KMS-11 (cell line): ENCODE measurements around the gene CHST10.

Source experiments
- H2AFZ ChIP-seq: fragments of 200-600 bp; sonication (generic); 2 replicates; pipeline ENCODE4 v1.6.1; 2016; ENCODE audit warnings: antibody characterized with exemption, mixed run types, low read depth
- H3K27ac ChIP-seq: fragments of 200-600 bp; sonication (generic); 2 replicates; pipeline ENCODE4 v1.6.1; 2016; ENCODE audit warnings: mild to moderate bottlenecking, mixed run types
- H3K27me3 ChIP-seq: fragments of 200-600 bp; sonication (generic); 2 replicates; pipeline ENCODE4 v1.6.1; 2017; ENCODE audit warnings: mild to moderate bottlenecking, low read depth, mixed run types, moderate library complexity; ENCODE audit not compliant: insufficient read depth
- H3K36me3 ChIP-seq: fragments of 200-600 bp; sonication (generic); 2 replicates; pipeline ENCODE4 v1.6.1; 2017; ENCODE audit warnings: mild to moderate bottlenecking, mixed run types; ENCODE audit not compliant: insufficient read depth
- H3K4me1 ChIP-seq: fragments of 200-600 bp; sonication (generic); 2 replicates; pipeline ENCODE4 v1.6.1; 2016; ENCODE audit warnings: mild to moderate bottlenecking, low read depth, mixed run types; ENCODE audit not compliant: poor library complexity, severe bottlenecking
- H3K4me2 ChIP-seq: fragments of 200-600 bp; sonication (generic); 2 replicates; pipeline ENCODE4 v1.7.0; 2016; ENCODE audit warnings: mild to moderate bottlenecking, mixed run types
- H3K4me3 ChIP-seq: fragments of 200-600 bp; sonication (generic); IDR thresholded peaks from 2 replicates; pipeline ENCODE4 v1.6.1; 2017; ENCODE audit warnings: low read depth, low read length, mixed read lengths; ENCODE audit not compliant: insufficient read depth
- H3K79me2 ChIP-seq: fragments of 200-600 bp; sonication (generic); 2 replicates; pipeline ENCODE4 v1.6.1; 2016; ENCODE audit warnings: low read depth, mixed run types; ENCODE audit not compliant: insufficient read depth
- H3K9ac ChIP-seq: fragments of 200-600 bp; sonication (generic); 2 replicates; pipeline ENCODE4 v1.6.1; 2016; ENCODE audit warnings: mild to moderate bottlenecking, mixed run types
- H4K20me1 ChIP-seq: fragments of 200-600 bp; sonication (generic); 2 replicates; pipeline ENCODE4 v1.6.1; 2016; ENCODE audit warnings: mild to moderate bottlenecking, mixed run types; ENCODE audit not compliant: insufficient read depth
- CTCF ChIP-seq: fragments of 200-600 bp; sonication (generic); conservative IDR thresholded peaks from 2 replicates; pipeline ENCODE4 v1.6.1; 2017; ENCODE audit warnings: low read depth, mild to moderate bottlenecking, antibody characterized with exemption, low read length, moderate library complexity, mixed read lengths

Gene CHST10

GRCh38 chr2:100422320-100423055 is 5.0 kb upstream of the CHST10 start:
- Histone ChIP-seq H2AFZ (no peak overlapping the region), H3K4me3 (no peak overlapping the region), H3K27me3 (no peaks in the 10 kb centered on the region), H3K4me2 (no peak overlapping the region), H3K9ac (no peak overlapping the region), H3K4me1 (peaks cover 8% of the 10 kb centered on the region), H3K36me3 (no peaks in the 10 kb centered on the region), H4K20me1 (no peaks in the 10 kb centered on the region), H3K27ac (no peak overlapping the region), H3K79me2 (no peaks in the 10 kb centered on the region)
- TF ChIP-seq CTCF = peak; percentile 50

GRCh38 chr2:100419915-100420314 is 2.4 kb upstream of the CHST10 start:
- H3K79me2 ChIP-seq = peaks cover 11% of the 10 kb centered on the region; the same call in 1 of the 2 replicates
- H4K20me1 ChIP-seq = no peaks in the 10 kb centered on the region
- H3K27me3 ChIP-seq = no peaks in the 10 kb centered on the region
- H3K4me2 ChIP-seq = no peak overlapping the region
- H3K4me3 ChIP-seq = no peak overlapping the region
- H3K4me1 ChIP-seq = peaks cover 15% of the 10 kb centered on the region
- no peaks in the 10 kb centered on the region for H3K36me3 ChIP-seq
- no peak overlapping the region for H3K9ac ChIP-seq
- H3K27ac ChIP-seq = no peak overlapping the region
- no peak for TF ChIP-seq CTCF
- no peak overlapping the region for H2AFZ ChIP-seq

GRCh38 chr2:100418406-100418962 is 1.0 kb upstream of the CHST10 start:
- Histone ChIP-seq H3K4me3 (no peak overlapping the region), H4K20me1 (no peaks in the 10 kb centered on the region), H3K27ac (no peak overlapping the region), H3K4me1 (peaks cover 15% of the 10 kb centered on the region), H3K9ac (no peak overlapping the region), H3K4me2 (peak overlapping the region; percentile 47), H2AFZ (peak overlapping the region; percentile 92; the same call in 1 of the 2 replicates), H3K79me2 (peaks cover 11% of the 10 kb centered on the region; the same call in 1 of the 2 replicates), H3K36me3 (no peaks in the 10 kb centered on the region), H3K27me3 (no peaks in the 10 kb centered on the region)
- TF ChIP-seq CTCF = no peak

GRCh38 chr2:100417711-100418124 is 250 bp upstream of the CHST10 start:
- H3K36me3 ChIP-seq = no peaks in the 10 kb centered on the region
- no peak overlapping the region for H3K27ac ChIP-seq
- H3K4me3 ChIP-seq = peak overlapping the region; percentile 19
- peak overlapping the region; percentile 47 for H3K4me2 ChIP-seq
- H3K79me2 ChIP-seq = peaks cover 11% of the 10 kb centered on the region; the same call in 1 of the 2 replicates
- no peaks in the 10 kb centered on the region for H3K27me3 ChIP-seq
- H3K9ac ChIP-seq = peak overlapping the region; percentile 79
- H4K20me1 ChIP-seq = no peaks in the 10 kb centered on the region
- no peak for TF ChIP-seq CTCF
- peak overlapping the region; percentile 92 for H2AFZ ChIP-seq
- peaks cover 15% of the 10 kb centered on the region for H3K4me1 ChIP-seq
